Measurements from ENCODE around the gene SLC35G2. TPM values are rescaled to one million over a fixed set of nuclear protein-coding genes. Genes with fewer than 3 reads are reported as not detected.

The SLC35G2 gene
- total and polyA plus RNA-seq, 2 of the 4 experiments (the other 2 are of a cell fraction): 6.6 to 7.0 TPM

DNA sequence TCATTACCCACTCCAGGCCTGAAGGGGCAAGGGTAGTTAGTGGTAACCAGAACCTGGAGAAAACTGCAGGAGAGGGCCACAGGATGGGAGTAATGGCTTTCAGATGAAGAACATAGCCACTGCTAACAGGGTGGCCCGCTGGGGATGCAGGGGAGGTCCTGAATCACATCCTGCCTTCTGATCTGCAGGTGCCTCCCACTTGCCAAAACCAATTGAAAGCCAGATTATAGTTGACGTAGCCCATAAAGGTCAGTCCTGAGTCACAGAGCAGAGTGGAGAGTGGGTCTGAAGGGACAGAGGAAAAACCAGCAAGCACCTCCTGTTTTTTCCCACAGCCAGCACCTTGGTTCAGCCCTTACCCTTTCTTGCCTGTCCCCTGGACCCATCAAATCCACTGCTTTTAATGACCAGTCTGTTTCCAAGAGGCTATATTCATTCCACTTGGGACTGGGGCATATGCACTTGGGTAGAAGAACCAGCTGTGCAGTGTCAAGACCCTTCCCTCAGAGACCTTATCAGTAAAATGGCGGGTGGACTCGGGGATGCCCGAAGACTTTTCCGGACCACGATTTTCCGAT is 646 bp upstream of the SLC35G2 start (continued):
- no peak for TF ChIP-seq BHLHE40 (IDR thresholded peaks at IDR 0.05; ENCODE audit: low read depth, low read length)

GRCh38 chr3:136819392-136819730 is 435 bp downstream of the SLC35G2 start:
- in situ Hi-C loops (cut with MboI; ENCODE audit: low sequenced_read_pairs): no loop called here
- POLR2A ChIA-PET (ENCODE audit: unreplicated experiment): no interaction called here
- intact Hi-C loops (cut with micrococcal nuclease): loop anchor here (1.0 to 2.0 kb wide), 3 partner anchors 33 to 195 kb away; partner anchors contain the start of gene STAG1

More at GRCh38 chr3:136819392-136819730, 435 bp downstream of the SLC35G2 start:
- H2BK15ac ChIP-seq (ENCODE audit: low read depth, low read length): no peak overlapping the region
- H3K36me3 ChIP-seq (ENCODE audit: control insufficient read depth, insufficient read depth, low read length): no peaks in the 10 kb centered on the region
- H3K4ac ChIP-seq (ENCODE audit: low read depth, low read length): peak overlapping the region; percentile 66
- H3K9me1 ChIP-seq (ENCODE audit: insufficient read depth, low read length): 0 out of 2 replicates have a peak, but pooled peaks cover 10% of the 10 kb centered on the region
- ATAC-seq (ENCODE audit: low read depth) (peak; percentile 76), DNase-seq (peak; percentile 89)
- peak overlapping the region; percentile 57; the same call in 1 of the 2 replicates for H2BK20ac ChIP-seq (ENCODE audit: low read depth, low read length)
- 0 out of 2 replicates have a peak overlapping the region, but pooled peaks have one; percentile 18 for H4K5ac ChIP-seq (ENCODE audit: low read depth, low read length)
- H2AK5ac ChIP-seq (ENCODE audit: low read depth, low read length): peak overlapping the region; percentile 33; the same call in 1 of the 2 replicates
- peak overlapping the region; percentile 51 for H3K9ac ChIP-seq (ENCODE audit: low read depth, low read length)
- H3K56ac ChIP-seq (ENCODE audit: extremely low read depth, insufficient read depth, low read length): peak overlapping the region; percentile 40; the same call in 1 of the 2 replicates
- H3K27ac ChIP-seq (ENCODE audit: insufficient read depth, low read length): peak overlapping the region; percentile 75
- H2BK5ac ChIP-seq (ENCODE audit: low read depth, low read length, poor library complexity, severe bottlenecking): peak overlapping the region; percentile 69
- peak overlapping the region; percentile 81 for H2AK9ac ChIP-seq (replicated peaks; ENCODE audit: low read depth, low read length, poor library complexity)
- no peaks in the 10 kb centered on the region for H3K27me3 ChIP-seq (ENCODE audit: control insufficient read depth, insufficient read depth, low read length)
- H3K4me1 ChIP-seq (ENCODE audit: control insufficient read depth, insufficient read depth, low read length): peaks cover 4% of the 10 kb centered on the region
- H4K20me1 ChIP-seq (ENCODE audit: insufficient read depth, low read length): peaks cover 11% of the 10 kb centered on the region
- 0 out of 2 replicates have a peak overlapping the region, but pooled peaks have one; percentile 54 for H2BK120ac ChIP-seq (ENCODE audit: low read depth, low read length)
- BruUV-seq (replicated peaks): no TSS peak
- peak overlapping the region; percentile 95 for H2AFZ ChIP-seq (replicated peaks; ENCODE audit: low read length, poor library complexity)
- dilution Hi-C loops (cut with HindIII; ENCODE audit: low sequenced_read_pairs, unreplicated experiment): no loop called here
- H3K23ac ChIP-seq (ENCODE audit: low read depth, low read length): peak overlapping the region; percentile 87; the same call in 1 of the 2 replicates
- peak overlapping the region; percentile 30; the same call in 1 of the 2 replicates for H3K18ac ChIP-seq (ENCODE audit: low read depth, low read length)
- H4K91ac ChIP-seq (ENCODE audit: insufficient read depth, low read depth, low read length): peak overlapping the region; percentile 60; the same call in 1 of the 2 replicates
- no peaks in the 10 kb centered on the region for H3K9me3 ChIP-seq (ENCODE audit: control insufficient read depth, insufficient read depth, low read length)
- peak overlapping the region in 1 of 2 experiments; percentile 82; a peak in 1 of 4 replicates for H4K8ac ChIP-seq (ENCODE audit: low read depth in 2 of 2, low read length in 2 of 2)
- H3K79me1 ChIP-seq (ENCODE audit: low read depth in 1 of 2, low read length in 2 of 2): peaks cover 5 to 19% of the 10 kb centered on the region in 2 experiments
- peak overlapping the region; percentile 48 for H3K4me3 ChIP-seq (ENCODE audit: insufficient read depth, low read depth, low read length)
- peak overlapping the region; percentile 93 for H3K4me2 ChIP-seq (ENCODE audit: low read depth, low read length)
- peak overlapping the region; percentile 77 for H3K14ac ChIP-seq (replicated peaks; ENCODE audit: low read depth, low read length)
- WGBS, 2 experiments (ENCODE audit: extremely low coverage in 2 of 2, insufficient read length in 1 of 2): 0% methylated on average over 13 of the region's 21 CpGs; no CpG with 5 or more reads in 1 of the 2 experiments
- CTCF ChIA-PET: no interaction called here
- peak; percentile 77; the same call in 1 of the 2 replicates for TF ChIP-seq FOS (IDR thresholded peaks at IDR 0.05; ENCODE audit: low read depth, low read length)
- no peak for TF ChIP-seq POLR2A (IDR thresholded peaks at IDR 0.05; ENCODE audit: low read depth, low read length)

All from IMR-90 (cell line).